ENCODE data around the gene WDSUB1. TPM values are rescaled to one million over a fixed set of nuclear protein-coding genes. Genes with fewer than 3 reads are reported as not detected.
A peak's percentile ranks its signal among the peaks of the same experiment; 100 is the strongest.

Gene WDSUB1
- total and polyA plus RNA-seq, 9 of the 15 experiments (the other 6 are each of a cell fraction or from before 2014, with no cell fraction given), result 5.2 to 13.7 (median 9.4) TPM

GRCh38 chr2:159285929-159286708 lies at the start of gene WDSUB1 (continued):
- TF ChIP-seq, protein P1, sequence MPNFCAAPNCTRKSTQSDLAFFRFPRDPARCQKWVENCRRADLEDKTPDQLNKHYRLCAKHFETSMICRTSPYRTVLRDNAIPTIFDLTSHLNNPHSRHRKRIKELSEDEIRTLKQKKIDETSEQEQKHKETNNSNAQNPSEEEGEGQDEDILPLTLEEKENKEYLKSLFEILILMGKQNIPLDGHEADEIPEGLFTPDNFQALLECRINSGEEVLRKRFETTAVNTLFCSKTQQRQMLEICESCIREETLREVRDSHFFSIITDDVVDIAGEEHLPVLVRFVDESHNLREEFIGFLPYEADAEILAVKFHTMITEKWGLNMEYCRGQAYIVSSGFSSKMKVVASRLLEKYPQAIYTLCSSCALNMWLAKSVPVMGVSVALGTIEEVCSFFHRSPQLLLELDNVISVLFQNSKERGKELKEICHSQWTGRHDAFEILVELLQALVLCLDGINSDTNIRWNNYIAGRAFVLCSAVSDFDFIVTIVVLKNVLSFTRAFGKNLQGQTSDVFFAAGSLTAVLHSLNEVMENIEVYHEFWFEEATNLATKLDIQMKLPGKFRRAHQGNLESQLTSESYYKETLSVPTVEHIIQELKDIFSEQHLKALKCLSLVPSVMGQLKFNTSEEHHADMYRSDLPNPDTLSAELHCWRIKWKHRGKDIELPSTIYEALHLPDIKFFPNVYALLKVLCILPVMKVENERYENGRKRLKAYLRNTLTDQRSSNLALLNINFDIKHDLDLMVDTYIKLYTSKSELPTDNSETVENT (CRISPR knock-in tag; IDR thresholded peaks at IDR 0.05), result peak; percentile 47; the same call in 1 of the 2 replicates
- no peak for TF ChIP-seq ADNP (tag; IDR thresholded peaks at IDR 0.05)
- no peak for TF ChIP-seq MTA2 (IDR thresholded peaks at IDR 0.05; ENCODE audit: low read depth)
- peak; percentile 68 for TF ChIP-seq ELF1 (tag; IDR thresholded peaks at IDR 0.05)
- TF ChIP-seq MCM3 (IDR thresholded peaks at IDR 0.05), result no peak
- TF ChIP-seq ATF1 (CRISPR knock-in tag; IDR thresholded peaks at IDR 0.05), result no peak
- no peak for TF ChIP-seq ATF1 (tag; IDR thresholded peaks at IDR 0.05)
- no peak for TF ChIP-seq NRF1 (conservative IDR thresholded peaks at IDR 0.05 in 1 of 2, IDR thresholded peaks at IDR 0.05 in 1 of 2)
- no peak for TF ChIP-seq TBL1XR1 (IDR thresholded peaks at IDR 0.05; ENCODE audit: low read length in 2 of 2)
- TF ChIP-seq ARID3B (CRISPR knock-in tag; IDR thresholded peaks at IDR 0.05; ENCODE audit: borderline replicate concordance), result no peak
- TF ChIP-seq ZFP1 (CRISPR knock-in tag; IDR thresholded peaks at IDR 0.05), result no peak
- TF ChIP-seq PHF21A (IDR thresholded peaks at IDR 0.05; ENCODE audit: borderline replicate concordance, low read depth), result no peak
- TF ChIP-seq CCAR2 (IDR thresholded peaks at IDR 0.05; ENCODE audit: low read depth, low read length), result no peak
- TF ChIP-seq, protein P2, sequence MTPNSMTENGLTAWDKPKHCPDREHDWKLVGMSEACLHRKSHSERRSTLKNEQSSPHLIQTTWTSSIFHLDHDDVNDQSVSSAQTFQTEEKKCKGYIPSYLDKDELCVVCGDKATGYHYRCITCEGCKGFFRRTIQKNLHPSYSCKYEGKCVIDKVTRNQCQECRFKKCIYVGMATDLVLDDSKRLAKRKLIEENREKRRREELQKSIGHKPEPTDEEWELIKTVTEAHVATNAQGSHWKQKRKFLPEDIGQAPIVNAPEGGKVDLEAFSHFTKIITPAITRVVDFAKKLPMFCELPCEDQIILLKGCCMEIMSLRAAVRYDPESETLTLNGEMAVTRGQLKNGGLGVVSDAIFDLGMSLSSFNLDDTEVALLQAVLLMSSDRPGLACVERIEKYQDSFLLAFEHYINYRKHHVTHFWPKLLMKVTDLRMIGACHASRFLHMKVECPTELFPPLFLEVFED (CRISPR knock-in tag; conservative IDR thresholded peaks at IDR 0.05), result no peak

Data from K562 (cell line).